ENCODE measurements around the gene FGG.

FGG gene

GRCh38 chr4:154559141-154559493, 53.3 kb downstream of the FGG start:
- Histone ChIP-seq H3K4me3 (ENCODE audit: low read length in 2 of 2) (no peak overlapping the region), H3K4me2 (ENCODE audit: insufficient read depth, low read length, poor library complexity, severe bottlenecking) (no peak overlapping the region), H3K36me3 (replicated peaks in 1 of 2; ENCODE audit: control insufficient read depth in 2 of 2, insufficient read depth in 2 of 2, low read length in 2 of 2) (no peaks in the 10 kb centered on the region), H2BK15ac (ENCODE audit: low read length) (no peak overlapping the region), H2BK5ac (ENCODE audit: low read length) (no peak overlapping the region), H3K4ac (ENCODE audit: low read length) (no peak overlapping the region), H3K27ac (replicated peaks; ENCODE audit: low read length) (no peak overlapping the region), H2BK120ac (ENCODE audit: low read depth, low read length) (no peak overlapping the region), H2AK5ac (ENCODE audit: low read depth, low read length) (no peak overlapping the region), H3K79me1 (ENCODE audit: low read depth, low read length) (no peaks in the 10 kb centered on the region), H3K9ac (ENCODE audit: low read depth, low read length, poor library complexity) (no peak overlapping the region), H3K4me1 (ENCODE audit: control insufficient read depth in 2 of 2, insufficient read depth in 1 of 2, low read depth in 1 of 2, low read length in 2 of 2) (no peaks in the 10 kb centered on the region), H3K27me3 (ENCODE audit: control insufficient read depth in 3 of 3, insufficient read depth in 3 of 3, low read depth in 1 of 3, low read length in 3 of 3) (peaks cover 0 to 6% (median 0%) of the 10 kb centered on the region in 3 experiments), H2BK12ac (ENCODE audit: low read length) (no peak overlapping the region), H3K9me3 (replicated peaks in 1 of 2; ENCODE audit: control insufficient read depth in 2 of 2, insufficient read depth in 1 of 2, low read depth in 1 of 2, low read length in 2 of 2) (no peaks in the 10 kb centered on the region), H2AFZ (ENCODE audit: low read length) (no peak overlapping the region), H4K8ac (ENCODE audit: low read depth, low read length) (no peak overlapping the region), H3K18ac (ENCODE audit: low read length) (no peak overlapping the region), H4K91ac (ENCODE audit: low read depth, low read length, poor library complexity) (no peak overlapping the region), H3K23ac (ENCODE audit: low read depth, low read length, poor library complexity) (no peak overlapping the region), H3K14ac (ENCODE audit: low read length) (no peak overlapping the region)
- no peak for DNase-seq (ENCODE audit: low spot score)
- no CpG with 5 or more reads among the region's 1 CpG for WGBS, 2 donors (ENCODE audit: extremely low coverage in 2 of 2, insufficient read length in 2 of 2, insufficient replicate concordance in 1 of 2)
